ENCODE data around the gene CAST.
"Not testable (repeated sequence)": the region's sequence is repeated elsewhere in the genome, so short reads cannot be mapped to it uniquely, and the experiment has no call there.

- not testable (repeated sequence) for TF ChIP-seq RFX5 (IDR thresholded peaks at IDR 0.05); CTCF (IDR thresholded peaks at IDR 0.05); CHD4 (IDR thresholded peaks at IDR 0.05; ENCODE audit: borderline replicate concordance); RNF2 (IDR thresholded peaks at IDR 0.05; ENCODE audit: borderline replicate concordance, low read depth); EP300 (IDR thresholded peaks at IDR 0.05); POLR2A (IDR thresholded peaks at IDR 0.05; ENCODE audit: low read length); MAZ (IDR thresholded peaks at IDR 0.05; ENCODE audit: borderline replicate concordance, low read depth, low read length); HMGXB4 (CRISPR knock-in tag; IDR thresholded peaks at IDR 0.05; ENCODE audit: borderline replicate concordance); CEBPB (IDR thresholded peaks at IDR 0.05); ZSCAN20 (CRISPR knock-in tag; IDR thresholded peaks at IDR 0.05); JUNB (IDR thresholded peaks at IDR 0.05); ZFP36 (IDR thresholded peaks at IDR 0.05; ENCODE audit: borderline replicate concordance, partially characterized antibody); NR3C1 (IDR thresholded peaks at IDR 0.05); USF2 (IDR thresholded peaks at IDR 0.05)
Observed at GRCh38 chr5:96801718-96802117, 139.5 kb downstream of the CAST start.
